ENCODE data around the gene CHAF1A. TPM values are rescaled to one million over a fixed set of nuclear protein-coding genes. Genes with fewer than 3 reads are reported as not detected.

CHAF1A gene
- total and polyA plus RNA-seq, 4 donors: 1.0 to 20.8 (median 2.5) TPM

DNA sequence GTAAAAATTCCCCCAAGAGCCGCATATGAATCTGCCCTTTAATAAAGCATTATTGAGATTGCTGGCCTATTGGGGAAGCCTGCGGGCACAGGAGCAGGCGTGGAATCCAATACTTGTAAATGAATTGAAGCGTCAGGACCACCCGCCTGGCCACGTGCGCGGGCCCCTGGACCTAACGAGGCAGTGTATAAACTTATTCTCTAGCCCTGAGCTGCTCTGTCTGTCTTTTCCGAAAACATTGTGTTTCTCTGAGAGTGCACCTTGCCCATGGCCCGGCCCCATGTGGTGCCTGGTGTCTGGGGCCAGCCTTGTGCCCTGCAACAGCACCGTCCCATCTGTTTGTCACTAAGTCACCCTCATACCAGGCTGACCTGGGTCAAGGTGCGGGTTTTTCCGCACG, 40.7 kb downstream of the CHAF1A start (continued):
- no peak for TF ChIP-seq FOXA2 (IDR thresholded peaks at IDR 0.05)
- TF ChIP-seq, protein P1, sequence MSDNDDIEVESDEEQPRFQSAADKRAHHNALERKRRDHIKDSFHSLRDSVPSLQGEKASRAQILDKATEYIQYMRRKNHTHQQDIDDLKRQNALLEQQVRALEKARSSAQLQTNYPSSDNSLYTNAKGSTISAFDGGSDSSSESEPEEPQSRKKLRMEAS (IDR thresholded peaks at IDR 0.05): no peak

DNA sequence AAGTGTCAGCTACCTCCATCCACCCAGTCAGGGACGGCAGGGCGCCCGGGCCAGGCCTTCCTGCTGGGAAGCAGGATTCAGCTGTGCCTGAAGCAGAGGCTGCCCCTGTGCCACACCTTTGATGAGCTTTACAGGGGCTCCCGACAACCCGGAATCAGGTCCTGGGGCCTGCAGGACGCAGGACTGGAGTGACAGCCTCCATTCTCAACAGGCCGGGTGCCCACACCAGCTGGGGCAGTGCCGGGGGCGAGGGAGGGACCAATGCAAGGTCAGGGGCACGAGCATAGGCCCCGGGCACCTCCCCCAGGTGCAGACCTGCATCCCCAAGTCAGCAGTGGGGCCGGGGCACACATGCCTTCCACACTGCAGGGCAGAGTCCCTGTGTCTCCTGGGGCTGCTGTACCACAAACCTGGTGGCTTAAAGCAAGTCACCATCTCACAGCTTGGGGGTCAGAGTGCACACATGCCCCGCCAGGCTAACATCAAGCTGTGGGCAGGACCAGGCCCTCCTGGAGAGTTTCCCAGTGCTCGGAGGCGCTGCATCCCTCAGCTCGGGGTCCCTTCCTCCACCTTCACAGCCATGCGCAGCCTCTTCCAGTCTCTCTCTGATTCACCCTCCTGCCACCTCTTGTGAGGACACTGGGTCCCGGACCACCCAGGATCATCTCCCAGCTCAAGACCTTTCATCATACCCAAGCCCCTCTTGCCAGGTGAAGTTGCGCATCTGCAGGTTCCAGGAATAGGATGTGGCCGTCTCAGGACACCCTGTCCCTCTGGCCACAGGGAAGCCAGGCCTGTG, 41.7 kb downstream of the CHAF1A start:
- peaks cover 11 to 41% (median 19%) of the 10 kb centered on the region in 4 donors for H3K36me3 ChIP-seq (ENCODE audit: control insufficient read depth in 4 of 4, insufficient read depth in 3 of 4, low read depth in 1 of 4, low read length in 3 of 4)
- peaks cover 0 to 26% (median 10%) of the 10 kb centered on the region in 4 donors for H3K4me1 ChIP-seq (ENCODE audit: control insufficient read depth in 4 of 4, insufficient read depth in 4 of 4, low read length in 3 of 4)
- no peak overlapping the region for H3K9ac ChIP-seq (ENCODE audit: low read depth in 1 of 2, low read length in 2 of 2)
- H3K9me3 ChIP-seq (ENCODE audit: control insufficient read depth in 4 of 4, low read length in 3 of 4): no peaks in the 10 kb centered on the region
- DNase-seq (ENCODE audit: low spot score): no peak
- no peak overlapping the region for H3K27ac ChIP-seq (ENCODE audit: low read depth in 1 of 2, low read length in 2 of 2)
- H3K27me3 ChIP-seq (ENCODE audit: control insufficient read depth in 4 of 4, insufficient read depth in 4 of 4, low read length in 3 of 4): no peaks in the 10 kb centered on the region
- no peak overlapping the region for H3K4me3 ChIP-seq (ENCODE audit: low read depth in 1 of 3, low read length in 3 of 3)
- 86% methylated on average over 20 of the region's 20 CpGs for WGBS
- no peak for TF ChIP-seq GABPA (IDR thresholded peaks at IDR 0.05 in 1 of 2, conservative IDR thresholded peaks at IDR 0.05 in 1 of 2)
- TF ChIP-seq, protein P2, sequence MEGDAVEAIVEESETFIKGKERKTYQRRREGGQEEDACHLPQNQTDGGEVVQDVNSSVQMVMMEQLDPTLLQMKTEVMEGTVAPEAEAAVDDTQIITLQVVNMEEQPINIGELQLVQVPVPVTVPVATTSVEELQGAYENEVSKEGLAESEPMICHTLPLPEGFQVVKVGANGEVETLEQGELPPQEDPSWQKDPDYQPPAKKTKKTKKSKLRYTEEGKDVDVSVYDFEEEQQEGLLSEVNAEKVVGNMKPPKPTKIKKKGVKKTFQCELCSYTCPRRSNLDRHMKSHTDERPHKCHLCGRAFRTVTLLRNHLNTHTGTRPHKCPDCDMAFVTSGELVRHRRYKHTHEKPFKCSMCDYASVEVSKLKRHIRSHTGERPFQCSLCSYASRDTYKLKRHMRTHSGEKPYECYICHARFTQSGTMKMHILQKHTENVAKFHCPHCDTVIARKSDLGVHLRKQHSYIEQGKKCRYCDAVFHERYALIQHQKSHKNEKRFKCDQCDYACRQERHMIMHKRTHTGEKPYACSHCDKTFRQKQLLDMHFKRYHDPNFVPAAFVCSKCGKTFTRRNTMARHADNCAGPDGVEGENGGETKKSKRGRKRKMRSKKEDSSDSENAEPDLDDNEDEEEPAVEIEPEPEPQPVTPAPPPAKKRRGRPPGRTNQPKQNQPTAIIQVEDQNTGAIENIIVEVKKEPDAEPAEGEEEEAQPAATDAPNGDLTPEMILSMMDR (IDR thresholded peaks at IDR 0.05; ENCODE audit: low read depth, low read length, missing input control): no peak
- no peak for TF ChIP-seq ZBTB33 (IDR thresholded peaks at IDR 0.05)

GRCh38 chr19:4444765-4445741, 42.6 kb downstream of the CHAF1A start:
- no peak overlapping the region for H3K27ac ChIP-seq (ENCODE audit: low read depth in 1 of 2, low read length in 2 of 2)
- no peaks in the 10 kb centered on the region for H3K9me3 ChIP-seq (ENCODE audit: control insufficient read depth in 4 of 4, low read length in 3 of 4)
- H3K9ac ChIP-seq (ENCODE audit: low read depth in 1 of 2, low read length in 2 of 2): no peak overlapping the region
- H3K36me3 ChIP-seq (ENCODE audit: control insufficient read depth in 4 of 4, insufficient read depth in 3 of 4, low read depth in 1 of 4, low read length in 3 of 4): peaks cover 11 to 45% (median 19%) of the 10 kb centered on the region in 4 donors
- WGBS: 82% methylated on average over 36 of the region's 36 CpGs
- H3K4me3 ChIP-seq (ENCODE audit: low read depth in 1 of 3, low read length in 3 of 3): no peak overlapping the region
- H3K4me1 ChIP-seq (ENCODE audit: control insufficient read depth in 4 of 4, insufficient read depth in 4 of 4, low read length in 3 of 4): peaks cover 0 to 33% (median 16%) of the 10 kb centered on the region in 4 donors
- H3K27me3 ChIP-seq (ENCODE audit: control insufficient read depth in 4 of 4, insufficient read depth in 4 of 4, low read length in 3 of 4): no peaks in the 10 kb centered on the region
- no peak for DNase-seq (ENCODE audit: low spot score)
- TF ChIP-seq, protein P3, sequence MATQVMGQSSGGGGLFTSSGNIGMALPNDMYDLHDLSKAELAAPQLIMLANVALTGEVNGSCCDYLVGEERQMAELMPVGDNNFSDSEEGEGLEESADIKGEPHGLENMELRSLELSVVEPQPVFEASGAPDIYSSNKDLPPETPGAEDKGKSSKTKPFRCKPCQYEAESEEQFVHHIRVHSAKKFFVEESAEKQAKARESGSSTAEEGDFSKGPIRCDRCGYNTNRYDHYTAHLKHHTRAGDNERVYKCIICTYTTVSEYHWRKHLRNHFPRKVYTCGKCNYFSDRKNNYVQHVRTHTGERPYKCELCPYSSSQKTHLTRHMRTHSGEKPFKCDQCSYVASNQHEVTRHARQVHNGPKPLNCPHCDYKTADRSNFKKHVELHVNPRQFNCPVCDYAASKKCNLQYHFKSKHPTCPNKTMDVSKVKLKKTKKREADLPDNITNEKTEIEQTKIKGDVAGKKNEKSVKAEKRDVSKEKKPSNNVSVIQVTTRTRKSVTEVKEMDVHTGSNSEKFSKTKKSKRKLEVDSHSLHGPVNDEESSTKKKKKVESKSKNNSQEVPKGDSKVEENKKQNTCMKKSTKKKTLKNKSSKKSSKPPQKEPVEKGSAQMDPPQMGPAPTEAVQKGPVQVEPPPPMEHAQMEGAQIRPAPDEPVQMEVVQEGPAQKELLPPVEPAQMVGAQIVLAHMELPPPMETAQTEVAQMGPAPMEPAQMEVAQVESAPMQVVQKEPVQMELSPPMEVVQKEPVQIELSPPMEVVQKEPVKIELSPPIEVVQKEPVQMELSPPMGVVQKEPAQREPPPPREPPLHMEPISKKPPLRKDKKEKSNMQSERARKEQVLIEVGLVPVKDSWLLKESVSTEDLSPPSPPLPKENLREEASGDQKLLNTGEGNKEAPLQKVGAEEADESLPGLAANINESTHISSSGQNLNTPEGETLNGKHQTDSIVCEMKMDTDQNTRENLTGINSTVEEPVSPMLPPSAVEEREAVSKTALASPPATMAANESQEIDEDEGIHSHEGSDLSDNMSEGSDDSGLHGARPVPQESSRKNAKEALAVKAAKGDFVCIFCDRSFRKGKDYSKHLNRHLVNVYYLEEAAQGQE (IDR thresholded peaks at IDR 0.05): no peak
- TF ChIP-seq JUND (IDR thresholded peaks at IDR 0.05) (no peak), GABPA (IDR thresholded peaks at IDR 0.05 in 1 of 2, conservative IDR thresholded peaks at IDR 0.05 in 1 of 2) (no peak), FOXA1 (IDR thresholded peaks at IDR 0.05) (no peak), FOXA2 (IDR thresholded peaks at IDR 0.05) (no peak), TAF1 (conservative IDR thresholded peaks at IDR 0.05) (no peak), HNF4G (IDR thresholded peaks at IDR 0.05) (no peak), NR2F2 (IDR thresholded peaks at IDR 0.05) (no peak), RXRA (IDR thresholded peaks at IDR 0.05) (no peak), EGR1 (IDR thresholded peaks at IDR 0.05; ENCODE audit: low read depth in 2 of 2) (no peak)
- TF ChIP-seq, protein P4, sequence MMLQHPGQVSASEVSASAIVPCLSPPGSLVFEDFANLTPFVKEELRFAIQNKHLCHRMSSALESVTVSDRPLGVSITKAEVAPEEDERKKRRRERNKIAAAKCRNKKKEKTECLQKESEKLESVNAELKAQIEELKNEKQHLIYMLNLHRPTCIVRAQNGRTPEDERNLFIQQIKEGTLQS (IDR thresholded peaks at IDR 0.05): no peak
- TF ChIP-seq, protein P2 (IDR thresholded peaks at IDR 0.05; ENCODE audit: low read depth, low read length, missing input control): no peak
